Measurements from ENCODE around the gene CENPS.
A peak's percentile ranks its signal among the peaks of the same experiment; 100 is the strongest.

CENPS gene

DNA sequence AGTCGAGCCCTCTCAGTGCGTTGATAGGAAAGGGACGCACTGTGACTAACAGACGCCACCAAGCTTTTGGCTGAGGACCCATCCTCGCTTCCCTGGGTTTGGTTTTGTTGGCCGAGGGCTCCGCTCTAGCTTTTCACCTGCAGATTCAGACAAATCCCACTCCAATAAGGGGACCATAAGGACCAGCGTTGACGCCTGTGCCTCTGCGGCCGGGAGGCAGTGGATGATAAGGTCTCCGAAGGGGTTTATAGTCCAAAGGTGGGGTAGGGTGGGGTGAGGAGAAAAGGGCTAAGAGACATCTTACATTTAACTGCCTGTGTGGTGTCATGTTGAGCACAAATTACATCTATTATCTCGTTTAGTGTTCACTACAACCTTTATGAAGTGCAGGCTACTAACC is 45.3 kb downstream of the CENPS start:
- DNase-seq (ENCODE audit: low read depth): no peak
- H3K4me3 ChIP-seq (ENCODE audit: low read depth, low read length): peak overlapping the region; percentile 93
- TF ChIP-seq MAX (IDR thresholded peaks at IDR 0.05; ENCODE audit: low read depth, low read length) (no peak), POLR2A (IDR thresholded peaks at IDR 0.05; ENCODE audit: extremely low read depth, insufficient read length) (no peak), MYC (IDR thresholded peaks at IDR 0.05; ENCODE audit: low read depth, low read length) (no peak)

DNA sequence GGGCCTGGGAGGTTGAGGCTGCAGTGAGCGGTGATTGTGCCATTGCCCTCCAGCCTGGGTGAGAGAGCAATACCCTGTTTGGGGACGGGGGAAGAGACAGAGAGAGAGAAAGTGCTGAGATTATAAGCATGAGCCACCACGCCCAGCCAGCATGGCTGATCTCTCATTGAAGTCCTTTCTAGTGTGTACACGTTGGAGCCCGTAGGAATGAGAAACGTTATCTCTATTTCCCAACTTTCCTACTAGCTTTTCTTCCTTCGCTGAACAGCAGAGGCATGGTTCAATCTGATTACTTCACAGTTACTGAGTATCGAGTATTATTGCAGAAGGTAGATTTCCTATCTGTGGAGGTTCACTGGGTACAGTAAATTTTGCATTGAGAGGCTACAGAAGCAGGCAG is 49.1 kb downstream of the CENPS start:
- no peak overlapping the region for H3K4me3 ChIP-seq (ENCODE audit: low read depth, low read length)
- TF ChIP-seq POLR2A (IDR thresholded peaks at IDR 0.05; ENCODE audit: extremely low read depth, insufficient read length): no peak
- no peak for TF ChIP-seq CTCF (IDR thresholded peaks at IDR 0.05; ENCODE audit: low read depth, low read length)
- TF ChIP-seq MYC (IDR thresholded peaks at IDR 0.05; ENCODE audit: low read depth, low read length): no peak
- TF ChIP-seq MAX (IDR thresholded peaks at IDR 0.05; ENCODE audit: low read depth, low read length): no peak
- DNase-seq (ENCODE audit: low read depth): no peak

DNA sequence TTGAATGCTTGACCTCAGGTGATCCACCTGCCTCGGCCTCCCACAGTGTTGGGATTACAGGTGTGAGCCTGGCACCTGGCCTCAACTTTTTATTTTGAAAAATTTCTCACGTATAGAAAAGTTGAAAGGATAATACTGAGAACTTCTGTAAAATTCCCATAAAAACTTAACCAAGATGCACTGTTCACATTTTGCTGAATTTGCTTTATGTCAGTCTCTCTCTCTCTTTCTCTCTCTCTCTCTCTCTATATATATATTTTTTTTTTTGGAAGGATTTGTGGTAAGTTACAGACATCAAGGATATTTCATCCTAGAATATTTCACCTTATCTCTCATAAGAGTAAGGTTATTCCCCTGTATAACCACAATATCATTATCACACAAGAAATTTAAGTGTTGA is 50.4 kb downstream of the CENPS start:
- no peak for DNase-seq (ENCODE audit: low read depth)
- no peak overlapping the region for H3K4me3 ChIP-seq (ENCODE audit: low read depth, low read length)
- TF ChIP-seq MYC (IDR thresholded peaks at IDR 0.05; ENCODE audit: low read depth, low read length) (no peak), POLR2A (IDR thresholded peaks at IDR 0.05; ENCODE audit: extremely low read depth, insufficient read length) (no peak), MAX (IDR thresholded peaks at IDR 0.05; ENCODE audit: low read depth, low read length) (no peak), CTCF (IDR thresholded peaks at IDR 0.05; ENCODE audit: low read depth, low read length) (no peak)

- H3K4me3 ChIP-seq (ENCODE audit: low read depth, low read length): peak overlapping the region; percentile 34
- peak; percentile 92 for DNase-seq (ENCODE audit: low read depth)
- TF ChIP-seq MYC (IDR thresholded peaks at IDR 0.05; ENCODE audit: low read depth, low read length) (peak; percentile 11; the same call in 1 of the 2 replicates), MAX (IDR thresholded peaks at IDR 0.05; ENCODE audit: low read depth, low read length) (no peak), POLR2A (IDR thresholded peaks at IDR 0.05; ENCODE audit: extremely low read depth, insufficient read length) (no peak), CTCF (IDR thresholded peaks at IDR 0.05; ENCODE audit: low read depth, low read length) (no peak)
These were observed 54.3 kb downstream of the CENPS start for GRCh38 chr1:10484521-10484920.

DNA sequence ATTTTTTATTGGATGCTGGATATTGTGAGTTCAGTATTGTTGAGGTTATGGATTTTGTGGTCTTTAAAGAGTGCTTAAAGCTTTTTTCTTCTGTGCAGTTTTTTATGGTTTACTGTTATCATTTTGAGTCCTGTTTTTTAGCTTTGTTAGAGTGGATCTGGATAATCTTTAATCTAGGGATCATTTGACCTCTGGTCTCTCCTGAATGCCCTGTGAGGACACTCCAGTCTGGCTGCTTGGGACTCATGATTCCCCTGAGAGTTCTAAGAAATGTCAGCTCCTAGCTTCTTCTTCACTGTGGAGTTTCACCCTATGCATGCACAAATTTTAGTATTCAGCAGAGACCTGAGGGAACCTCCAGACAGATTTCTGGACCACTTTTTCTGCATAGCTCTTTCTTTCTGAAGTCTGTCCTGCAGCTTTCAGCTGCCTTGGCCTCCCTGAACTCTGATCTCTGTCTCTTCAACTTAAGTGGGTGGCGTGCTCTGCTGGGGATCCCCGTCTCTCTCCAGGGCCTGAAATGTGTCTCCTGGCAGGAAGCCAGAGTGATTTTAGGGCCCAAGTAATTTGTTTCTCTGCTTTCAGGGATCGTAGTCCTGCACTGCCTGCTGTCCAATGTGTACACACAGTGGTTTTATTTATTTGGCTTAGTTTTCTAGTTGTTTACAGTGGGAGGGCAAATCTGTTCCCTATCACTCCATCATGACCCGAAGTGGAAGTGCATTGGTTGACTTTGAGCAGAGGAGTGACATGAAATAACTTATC is 59.2 kb downstream of the CENPS start:
- DNase-seq (ENCODE audit: low read depth): no peak
- TF ChIP-seq CTCF (IDR thresholded peaks at IDR 0.05; ENCODE audit: low read depth, low read length) (no peak), POLR2A (IDR thresholded peaks at IDR 0.05; ENCODE audit: extremely low read depth, insufficient read length) (no peak), MAX (IDR thresholded peaks at IDR 0.05; ENCODE audit: low read depth, low read length) (no peak), MYC (IDR thresholded peaks at IDR 0.05; ENCODE audit: low read depth, low read length) (no peak)
- H3K4me3 ChIP-seq (ENCODE audit: low read depth, low read length): no peak overlapping the region

- TF ChIP-seq POLR2A (IDR thresholded peaks at IDR 0.05; ENCODE audit: extremely low read depth, insufficient read length) (no peak), MAX (IDR thresholded peaks at IDR 0.05; ENCODE audit: low read depth, low read length) (no peak), CTCF (IDR thresholded peaks at IDR 0.05; ENCODE audit: low read depth, low read length) (no peak)
- no peak overlapping the region for H3K4me3 ChIP-seq (ENCODE audit: low read depth, low read length)
- no peak for DNase-seq (ENCODE audit: low read depth)
These were observed 60.2 kb downstream of the CENPS start for GRCh38 chr1:10490286-10490970.

Measured in NB4 (cell line).